Trophoblast cell (in vitro differentiated cells and primary cell): Measurements from ENCODE around the gene MAP3K12.

ENCODE experiments used
- DNase-seq, 2 donors: peaks; one replicate each; pipeline ENCODE4 v3.0.0-alpha.2; 2016
- H2AFZ ChIP-seq: 2 replicates; pipeline ENCODE4 v1.6.1; 2013; ENCODE audit warnings: low read length, moderate library complexity, mild to moderate bottlenecking; ENCODE audit not compliant: insufficient read depth, poor library complexity
- H2AK5ac ChIP-seq: 2 replicates; pipeline ENCODE4 v1.6.1; 2013; ENCODE audit warnings: mild to moderate bottlenecking, low read length
- H2BK120ac ChIP-seq: 2 replicates; pipeline ENCODE4 v1.6.1; 2013; ENCODE audit warnings: low read length, mild to moderate bottlenecking, moderate library complexity; ENCODE audit not compliant: insufficient read depth, poor library complexity
- H2BK12ac ChIP-seq: 2 replicates; pipeline ENCODE4 v1.6.1; 2013; ENCODE audit warnings: mild to moderate bottlenecking, low read length, moderate library complexity
- H2BK5ac ChIP-seq: 2 replicates; pipeline ENCODE4 v1.6.1; 2013; ENCODE audit warnings: low read length, low read depth, moderate library complexity, mild to moderate bottlenecking; ENCODE audit not compliant: poor library complexity
- H3K14ac ChIP-seq: 2 replicates; pipeline ENCODE4 v1.6.1; 2013; ENCODE audit warnings: mild to moderate bottlenecking, low read length
- H3K18ac ChIP-seq: 2 replicates; pipeline ENCODE4 v1.6.1; 2013; ENCODE audit warnings: mild to moderate bottlenecking, low read length
- H3K23ac ChIP-seq: 2 replicates; pipeline ENCODE4 v1.6.1; 2013; ENCODE audit warnings: low read length
- H3K27ac ChIP-seq: 2 replicates; pipeline ENCODE4 v1.5.1; 2013; ENCODE audit warnings: low read depth, mild to moderate bottlenecking, inconsistent platforms, low read length, moderate library complexity
- H3K27me3 ChIP-seq: 2 replicates; pipeline ENCODE4 v1.6.1; 2013; ENCODE audit warnings: inconsistent platforms, mild to moderate bottlenecking, low read length, moderate library complexity; ENCODE audit not compliant: insufficient read depth
- H3K36me3 ChIP-seq, 2 experiments: 1 replicate in 1 of 2; 2 replicates in 1 of 2; pipeline ENCODE4 v1.6.1; 2013; ENCODE audit warnings: low read length in 2 of 2, mild to moderate bottlenecking in 2 of 2, moderate library complexity in 1 of 2; ENCODE audit not compliant: insufficient read depth in 2 of 2, control insufficient read depth in 1 of 2
- H3K4ac ChIP-seq: 2 replicates; pipeline ENCODE4 v1.6.1; 2013; ENCODE audit warnings: low read depth, mild to moderate bottlenecking, low read length, moderate library complexity
- H3K4me1 ChIP-seq, 2 experiments: 1 replicate in 1 of 2; 2 replicates in 1 of 2; pipeline ENCODE4 v1.6.1; 2013; ENCODE audit warnings: low read length in 2 of 2, mild to moderate bottlenecking in 2 of 2, moderate library complexity in 1 of 2; ENCODE audit not compliant: insufficient read depth in 2 of 2, control insufficient read depth in 1 of 2
- H3K4me2 ChIP-seq: 2 replicates; pipeline ENCODE4 v1.6.1; 2013; ENCODE audit warnings: inconsistent platforms, mild to moderate bottlenecking, low read length, moderate library complexity
- H3K4me3 ChIP-seq: 2 replicates; pipeline ENCODE4 v1.5.1; 2013; ENCODE audit warnings: mild to moderate bottlenecking, low read depth, low read length, inconsistent platforms
- H3K79me1 ChIP-seq: one replicate; pipeline ENCODE4 v1.6.1; 2013; ENCODE audit warnings: low read length
- H3K79me2 ChIP-seq: 2 replicates; pipeline ENCODE4 v1.6.1; 2013; ENCODE audit warnings: low read length, mild to moderate bottlenecking; ENCODE audit not compliant: control insufficient read depth, insufficient read depth, poor library complexity
- H3K9ac ChIP-seq: 2 replicates; pipeline ENCODE4 v1.6.1; 2013; ENCODE audit warnings: mild to moderate bottlenecking, low read length
- H3K9me3 ChIP-seq: 2 replicates; pipeline ENCODE4 v1.6.1; 2013; ENCODE audit warnings: low read depth, mild to moderate bottlenecking, control low read depth, inconsistent platforms, low read length; ENCODE audit not compliant: insufficient read depth
- H4K12ac ChIP-seq: 2 replicates; pipeline ENCODE4 v1.6.1; 2013; ENCODE audit warnings: low read depth, mild to moderate bottlenecking, low read length, moderate library complexity
- H4K8ac ChIP-seq: 2 replicates; pipeline ENCODE4 v1.6.1; 2013; ENCODE audit warnings: low read depth, mild to moderate bottlenecking, low read length, moderate library complexity
- H4K91ac ChIP-seq: one replicate; pipeline ENCODE4 v1.6.1; 2013; ENCODE audit warnings: low read depth, mild to moderate bottlenecking, low read length, moderate library complexity
- WGBS: extraction: QIAGEN DNeasy Blood & Tissue Kit; methylation state at CpG from one replicate; pipeline ENCODE4 v1.1.7; 2013; ENCODE audit warnings: missing lambda C conversion rate; ENCODE audit not compliant: insufficient read length, insufficient coverage; ENCODE audit errors: extremely low coverage; 5-methylcytosine and 5-hydroxymethylcytosine counted together

Gene MAP3K12

GRCh38 chr12:53463802-53464560, 35.3 kb downstream of the MAP3K12 start:
- Histone ChIP-seq H4K12ac (no peak overlapping the region), H3K4me3 (no peak overlapping the region), H3K4me2 (no peak overlapping the region), H3K23ac (no peak overlapping the region), H2BK5ac (no peak overlapping the region), H3K9ac (no peak overlapping the region), H3K27ac (no peak overlapping the region), H3K79me1 (no peaks in the 10 kb centered on the region), H2AK5ac (no peak overlapping the region), H3K36me3 (peaks cover 47 to 85% of the 10 kb centered on the region in 2 experiments), H2BK12ac (no peak overlapping the region), H3K14ac (no peak overlapping the region), H2BK120ac (no peak overlapping the region), H3K9me3 (no peaks in the 10 kb centered on the region), H3K79me2 (peaks cover 2% of the 10 kb centered on the region), H3K4me1 (no peaks in the 10 kb centered on the region), H3K4ac (peak overlapping the region; percentile 54), H3K18ac (no peak overlapping the region), H4K8ac (no peak overlapping the region), H2AFZ (no peak overlapping the region), H3K27me3 (no peaks in the 10 kb centered on the region), H4K91ac (no peak overlapping the region)
- 100% methylated on average over 2 of the region's 5 CpGs for WGBS
- DNase-seq, result no peak

- no peak for DNase-seq
- H3K36me3 ChIP-seq, result peaks cover 52 to 84% of the 10 kb centered on the region in 2 experiments
- no peak overlapping the region for H2BK12ac ChIP-seq
- H3K4ac ChIP-seq, result no peak overlapping the region
- no peak overlapping the region for H3K4me3 ChIP-seq
- H3K18ac ChIP-seq, result peak overlapping the region; percentile 6
- H4K12ac ChIP-seq, result no peak overlapping the region
- H3K4me1 ChIP-seq, result no peaks in the 10 kb centered on the region
- H2BK120ac ChIP-seq, result no peak overlapping the region
- no peaks in the 10 kb centered on the region for H3K27me3 ChIP-seq
- H3K14ac ChIP-seq, result no peak overlapping the region
- H4K8ac ChIP-seq, result no peak overlapping the region
- no peak overlapping the region for H2AFZ ChIP-seq
- no peak overlapping the region for H2AK5ac ChIP-seq
- no peaks in the 10 kb centered on the region for H3K79me1 ChIP-seq
- no peak overlapping the region for H2BK5ac ChIP-seq
- H3K4me2 ChIP-seq, result no peak overlapping the region
- no CpG with 5 or more reads among the region's 3 CpGs for WGBS
- H3K9ac ChIP-seq, result no peak overlapping the region
- H4K91ac ChIP-seq, result no peak overlapping the region
- no peak overlapping the region for H3K23ac ChIP-seq
- no peaks in the 10 kb centered on the region for H3K9me3 ChIP-seq
- H3K27ac ChIP-seq, result no peak overlapping the region
- H3K79me2 ChIP-seq, result peaks cover 2% of the 10 kb centered on the region
Measured at GRCh38 chr12:53462935-53463334, 36.3 kb downstream of the MAP3K12 start.

GRCh38 chr12:53461591-53461990, 37.7 kb downstream of the MAP3K12 start:
- Histone ChIP-seq H3K36me3 (peaks cover 50 to 84% of the 10 kb centered on the region in 2 experiments), H3K79me1 (no peaks in the 10 kb centered on the region), H2BK120ac (no peak overlapping the region), H3K9me3 (no peaks in the 10 kb centered on the region), H3K79me2 (peaks cover 2% of the 10 kb centered on the region), H2BK5ac (no peak overlapping the region), H3K4me3 (no peak overlapping the region), H3K9ac (no peak overlapping the region), H4K12ac (no peak overlapping the region), H2AK5ac (no peak overlapping the region), H4K91ac (no peak overlapping the region), H3K18ac (no peak overlapping the region), H4K8ac (no peak overlapping the region), H3K23ac (no peak overlapping the region), H3K27ac (no peak overlapping the region), H3K27me3 (no peaks in the 10 kb centered on the region), H2AFZ (no peak overlapping the region), H3K14ac (no peak overlapping the region), H3K4me2 (no peak overlapping the region), H2BK12ac (no peak overlapping the region), H3K4me1 (no peaks in the 10 kb centered on the region), H3K4ac (no peak overlapping the region)
- DNase-seq, result no peak
- 100% methylated on average over 2 of the region's 8 CpGs for WGBS

GRCh38 chr12:53461059-53461458, 38.2 kb downstream of the MAP3K12 start:
- Histone ChIP-seq H3K79me1 (no peaks in the 10 kb centered on the region), H3K18ac (peak overlapping the region; percentile 9), H3K79me2 (peaks cover 2% of the 10 kb centered on the region), H4K91ac (no peak overlapping the region), H4K12ac (no peak overlapping the region), H2BK12ac (no peak overlapping the region), H3K27me3 (no peaks in the 10 kb centered on the region), H3K4me1 (no peaks in the 10 kb centered on the region), H4K8ac (no peak overlapping the region), H2BK120ac (no peak overlapping the region), H2BK5ac (no peak overlapping the region), H3K9me3 (no peaks in the 10 kb centered on the region), H2AFZ (no peak overlapping the region), H3K23ac (no peak overlapping the region), H3K14ac (no peak overlapping the region), H3K27ac (no peak overlapping the region), H3K4ac (peak overlapping the region; percentile 4), H2AK5ac (no peak overlapping the region), H3K9ac (no peak overlapping the region), H3K36me3 (peaks cover 52 to 81% of the 10 kb centered on the region in 2 experiments), H3K4me2 (no peak overlapping the region), H3K4me3 (no peak overlapping the region)
- no CpG with 5 or more reads among the region's 3 CpGs for WGBS
- no peak for DNase-seq
